ENCODE measurements around the gene CACHD1. TPM values are rescaled to one million over a fixed set of nuclear protein-coding genes. Genes with fewer than 3 reads are reported as not detected.

CACHD1 gene
- total and polyA plus RNA-seq, 2 of the 8 experiments (the other 6 are each of a cell fraction or from before 2014, with no cell fraction given) = 22.2 to 42.5 TPM

DNA sequence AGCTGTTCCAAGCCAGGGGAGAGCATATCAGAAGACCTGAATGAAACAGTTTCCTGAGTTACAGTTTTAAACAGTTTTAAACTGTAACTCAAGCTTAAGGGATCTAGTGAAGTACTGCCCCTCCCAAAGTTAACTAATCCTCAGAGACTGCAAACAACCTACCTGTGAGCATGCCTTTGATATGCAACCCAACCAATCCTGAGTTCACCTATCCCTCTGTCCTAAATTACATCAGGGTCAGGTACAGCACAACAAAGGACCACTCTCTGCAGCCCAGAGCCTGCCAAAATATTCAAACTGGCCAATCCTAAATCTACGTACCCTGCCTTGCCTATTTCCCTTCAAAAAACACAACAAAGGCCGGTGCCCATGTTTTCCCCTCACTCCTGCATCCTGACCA lies 242.1 kb downstream of the CACHD1 start:
- H2AK5ac ChIP-seq (ENCODE audit: low read depth, low read length) = no peak overlapping the region
- no peak overlapping the region for H3K14ac ChIP-seq (ENCODE audit: insufficient read length)
- no peaks in the 10 kb centered on the region for H3K79me2 ChIP-seq (ENCODE audit: control insufficient read depth in 1 of 2, insufficient read depth in 2 of 2, low read length in 2 of 2)
- TF ChIP-seq SUZ12 (IDR thresholded peaks at IDR 0.05; ENCODE audit: low read length) (no peak), RAD21 (IDR thresholded peaks at IDR 0.05 in 1 of 2, conservative IDR thresholded peaks at IDR 0.05 in 1 of 2; ENCODE audit: low read depth in 2 of 2, low read length in 2 of 2) (no peak)
- H3K79me1 ChIP-seq (ENCODE audit: low read depth, low read length) = no peaks in the 10 kb centered on the region
- no peak overlapping the region for H3K23ac ChIP-seq (ENCODE audit: insufficient read length)
- no peak overlapping the region for H4K91ac ChIP-seq (replicated peaks; ENCODE audit: insufficient read length, low read length)
- CTCF ChIA-PET (ENCODE audit: partially characterized antibody) = interaction anchor here (1.4 to 1.6 kb wide), 2 partner anchors 9 to 36 kb away, joined by 3 to 4 read pairs; no protein-coding TSS in a partner anchor
- H2BK15ac ChIP-seq (ENCODE audit: low read length) = no peak overlapping the region
- H4K20me1 ChIP-seq (replicated peaks in 1 of 2; ENCODE audit: control insufficient read depth in 1 of 2, insufficient read depth in 2 of 2, low read length in 2 of 2) = no peaks in the 10 kb centered on the region
- POLR2A ChIA-PET (ENCODE audit: partially characterized antibody) = interaction anchor here (0.7 kb wide), 1 partner anchor 45 kb away, joined by 3 read pairs; no protein-coding TSS in a partner anchor
- no peak overlapping the region for H2BK12ac ChIP-seq (ENCODE audit: low read depth, low read length)
- FAIRE-seq = no peak
- no peaks in the 10 kb centered on the region; a peak in 1 of 7 replicates for H3K27me3 ChIP-seq (replicated peaks in 1 of 4; ENCODE audit: control insufficient read depth in 3 of 4, extremely low read depth in 1 of 4, insufficient read depth in 3 of 4, low read length in 3 of 4)
- H3K27ac ChIP-seq (ENCODE audit: low read depth, low read length) = no peak overlapping the region
- H2AFZ ChIP-seq (ENCODE audit: low read length) = peak overlapping the region; percentile 45; the same call in 1 of the 2 replicates
- H3K4me1 ChIP-seq (replicated peaks in 1 of 4; ENCODE audit: control insufficient read depth in 3 of 4, insufficient read depth in 4 of 4, low read length in 3 of 4) = peaks cover 0 to 5% (median 0%) of the 10 kb centered on the region in 4 experiments; a peak in 2 of 7 replicates
- H2BK20ac ChIP-seq (ENCODE audit: low read length) = no peak overlapping the region
- H3K4me3 ChIP-seq (ENCODE audit: extremely low read depth in 1 of 4, insufficient read depth in 2 of 4, low read depth in 3 of 4, low read length in 4 of 4) = no peak overlapping the region
- no peak overlapping the region for H2BK120ac ChIP-seq (replicated peaks; ENCODE audit: low read depth, low read length)
- no peak overlapping the region for H3K56ac ChIP-seq (replicated peaks; ENCODE audit: insufficient read length, low read depth, low read length)
- H3K23me2 ChIP-seq (ENCODE audit: low read depth, low read length) = no peaks in the 10 kb centered on the region
- H4K8ac ChIP-seq (ENCODE audit: extremely low read depth, insufficient read depth, low read length) = no peak overlapping the region
- no peak overlapping the region for H3K4ac ChIP-seq (replicated peaks; ENCODE audit: insufficient read length, low read depth, low read length)
- 68% methylated on average over 2 of the region's 2 CpGs; no CpG with 5 or more reads in 1 of the 2 experiments for WGBS, 2 experiments (ENCODE audit: extremely low coverage in 1 of 2, insufficient coverage in 1 of 2, insufficient read length in 1 of 2, insufficient replicate concordance in 2 of 2, low coverage in 1 of 2, low lambda C conversion rate in 2 of 2, missing lambda C conversion rate in 1 of 2)
- H3K36me3 ChIP-seq (ENCODE audit: control insufficient read depth in 2 of 4, insufficient read depth in 4 of 4, low read length in 3 of 4) = no peaks in the 10 kb centered on the region
- DNase-seq (ENCODE audit: low read depth in 1 of 2, low spot score in 2 of 2) = no peak
- 0 out of 2 replicates have a peak overlapping the region, but pooled peaks have one; percentile 28 for H3K18ac ChIP-seq (ENCODE audit: extremely low read depth, low read length)
- H3K4me2 ChIP-seq (ENCODE audit: insufficient read depth in 1 of 2, low read depth in 2 of 2, low read length in 2 of 2) = peak overlapping the region in 1 of 2 experiments; percentile 33; a peak in 1 of 4 replicates
- H3K9ac ChIP-seq (replicated peaks in 1 of 4; ENCODE audit: extremely low read depth in 1 of 4, low read depth in 3 of 4, low read length in 3 of 4) = no peak overlapping the region
- no peak overlapping the region for H2BK5ac ChIP-seq (ENCODE audit: low read depth, low read length)
- H4K5ac ChIP-seq (ENCODE audit: insufficient read length, low read depth, low read length) = no peak overlapping the region
- H3K9me3 ChIP-seq (ENCODE audit: insufficient read depth in 2 of 2, low read depth in 1 of 2, low read length in 1 of 2) = no peaks in the 10 kb centered on the region

Measured in H1 (cell line).